ENCODE measurements around the gene PWWP2B.

DNA sequence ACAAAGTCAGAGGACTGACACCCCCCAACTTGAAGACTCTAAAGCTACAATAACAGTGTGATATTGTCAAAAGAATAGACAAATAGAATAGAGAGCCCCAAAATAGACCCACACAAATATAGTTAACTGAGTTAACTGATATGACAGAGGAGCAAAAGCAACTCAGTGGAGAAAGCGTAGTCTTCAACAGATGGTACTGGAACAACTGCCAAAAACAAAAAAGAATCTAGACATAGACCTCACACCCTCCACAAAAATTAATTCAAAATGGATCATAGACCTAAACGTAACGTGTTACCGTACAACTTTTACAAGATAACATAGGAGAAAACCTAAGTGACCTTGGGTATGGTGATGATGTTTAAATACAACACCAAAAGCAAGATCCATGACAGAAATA lies 28.6 kb upstream of the PWWP2B start:
- TF ChIP-seq, protein P1, sequence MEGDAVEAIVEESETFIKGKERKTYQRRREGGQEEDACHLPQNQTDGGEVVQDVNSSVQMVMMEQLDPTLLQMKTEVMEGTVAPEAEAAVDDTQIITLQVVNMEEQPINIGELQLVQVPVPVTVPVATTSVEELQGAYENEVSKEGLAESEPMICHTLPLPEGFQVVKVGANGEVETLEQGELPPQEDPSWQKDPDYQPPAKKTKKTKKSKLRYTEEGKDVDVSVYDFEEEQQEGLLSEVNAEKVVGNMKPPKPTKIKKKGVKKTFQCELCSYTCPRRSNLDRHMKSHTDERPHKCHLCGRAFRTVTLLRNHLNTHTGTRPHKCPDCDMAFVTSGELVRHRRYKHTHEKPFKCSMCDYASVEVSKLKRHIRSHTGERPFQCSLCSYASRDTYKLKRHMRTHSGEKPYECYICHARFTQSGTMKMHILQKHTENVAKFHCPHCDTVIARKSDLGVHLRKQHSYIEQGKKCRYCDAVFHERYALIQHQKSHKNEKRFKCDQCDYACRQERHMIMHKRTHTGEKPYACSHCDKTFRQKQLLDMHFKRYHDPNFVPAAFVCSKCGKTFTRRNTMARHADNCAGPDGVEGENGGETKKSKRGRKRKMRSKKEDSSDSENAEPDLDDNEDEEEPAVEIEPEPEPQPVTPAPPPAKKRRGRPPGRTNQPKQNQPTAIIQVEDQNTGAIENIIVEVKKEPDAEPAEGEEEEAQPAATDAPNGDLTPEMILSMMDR (IDR thresholded peaks at IDR 0.05) = no peak
- no peak for TF ChIP-seq POLR2A (IDR thresholded peaks at IDR 0.05)
